ENCODE measurements around the gene NFAM1.
A peak's percentile ranks its signal among the peaks of the same experiment; 100 is the strongest.

NFAM1 gene

GRCh38 chr22:42357634-42358296 is 74.4 kb downstream of the NFAM1 start:
- TF ChIP-seq CTCF (IDR thresholded peaks at IDR 0.05; ENCODE audit: control insufficient read depth, insufficient read depth, low read depth, low read length, missing control alignments) = no peak
- no peak overlapping the region for H3K4me3 ChIP-seq (ENCODE audit: control insufficient read depth, low read depth, low read length)
- DNase-seq (ENCODE audit: low read depth) = no peak

GRCh38 chr22:42357221-42357620 is 75.0 kb downstream of the NFAM1 start:
- no peak for DNase-seq (ENCODE audit: low read depth)
- H3K4me3 ChIP-seq (ENCODE audit: control insufficient read depth, low read depth, low read length) = no peak overlapping the region
- TF ChIP-seq CTCF (IDR thresholded peaks at IDR 0.05; ENCODE audit: control insufficient read depth, insufficient read depth, low read depth, low read length, missing control alignments) = no peak

GRCh38 chr22:42356533-42356932 is 75.7 kb downstream of the NFAM1 start:
- no peak for TF ChIP-seq CTCF (IDR thresholded peaks at IDR 0.05; ENCODE audit: control insufficient read depth, insufficient read depth, low read depth, low read length, missing control alignments)
- no peak overlapping the region for H3K4me3 ChIP-seq (ENCODE audit: control insufficient read depth, low read depth, low read length)
- no peak for DNase-seq (ENCODE audit: low read depth)

- no peak overlapping the region for H3K4me3 ChIP-seq (ENCODE audit: control insufficient read depth, low read depth, low read length)
- no peak for DNase-seq (ENCODE audit: low read depth)
- TF ChIP-seq CTCF (IDR thresholded peaks at IDR 0.05; ENCODE audit: control insufficient read depth, insufficient read depth, low read depth, low read length, missing control alignments) = peak; percentile 34
Observed at GRCh38 chr22:42353883-42354727, 78.1 kb downstream of the NFAM1 start.

GRCh38 chr22:42350373-42350772 is 81.8 kb downstream of the NFAM1 start:
- H3K4me3 ChIP-seq (ENCODE audit: control insufficient read depth, low read depth, low read length) = no peak overlapping the region
- TF ChIP-seq CTCF (IDR thresholded peaks at IDR 0.05; ENCODE audit: control insufficient read depth, insufficient read depth, low read depth, low read length, missing control alignments) = no peak

GRCh38 chr22:42347281-42347824 is 84.8 kb downstream of the NFAM1 start:
- no peak overlapping the region for H3K4me3 ChIP-seq (ENCODE audit: control insufficient read depth, low read depth, low read length)
- no peak for TF ChIP-seq CTCF (IDR thresholded peaks at IDR 0.05; ENCODE audit: control insufficient read depth, insufficient read depth, low read depth, low read length, missing control alignments)
- no peak for DNase-seq (ENCODE audit: low read depth)

More at GRCh38 chr22:42350373-42350772, 81.8 kb downstream of the NFAM1 start:
- DNase-seq (ENCODE audit: low read depth) = no peak
